Left ventricle myocardium superior (tissue), 1 donor: ENCODE results near the gene TMEM164. TPM values are rescaled to one million over a fixed set of nuclear protein-coding genes. Genes with fewer than 3 reads are reported as not detected.
"Not testable (repeated sequence)": the region's sequence is repeated elsewhere in the genome, so short reads cannot be mapped to it uniquely, and the experiment has no call there.

Experiments
- ATAC-seq: fragments of 200-7000 bp; cut with Tn5 transposase; one replicate; pipeline ENCODE4 v1.9.1; 2020; ENCODE audit warnings: mild to moderate bottlenecking, moderate library complexity
- DNase-seq: peaks from one replicate; pipeline ENCODE4 v3.0.0-alpha.2; 2020
- intact Hi-C: fragments of 100-400 bp; cut with micrococcal nuclease; formaldehyde crosslinking; loops from one replicate; pipeline ENCODE4 v1.11.0; 2022
- total RNA-seq: library from RNA; stranded (reverse); fragmentation: NEBNext Ultra II Directional; extraction: Animal tissue kit (Norgen Biotek cat#: 25700); gene quantifications from one replicate; pipeline ENCODE4 v1.2.1, GENCODE V29; 2021
- donor health status: DM: no; HTN: yes; CAD: no; lungs with severe emphysema.

The TMEM164 gene
- total RNA-seq, 1 donor from 2014 or later = 60.4 TPM

DNA sequence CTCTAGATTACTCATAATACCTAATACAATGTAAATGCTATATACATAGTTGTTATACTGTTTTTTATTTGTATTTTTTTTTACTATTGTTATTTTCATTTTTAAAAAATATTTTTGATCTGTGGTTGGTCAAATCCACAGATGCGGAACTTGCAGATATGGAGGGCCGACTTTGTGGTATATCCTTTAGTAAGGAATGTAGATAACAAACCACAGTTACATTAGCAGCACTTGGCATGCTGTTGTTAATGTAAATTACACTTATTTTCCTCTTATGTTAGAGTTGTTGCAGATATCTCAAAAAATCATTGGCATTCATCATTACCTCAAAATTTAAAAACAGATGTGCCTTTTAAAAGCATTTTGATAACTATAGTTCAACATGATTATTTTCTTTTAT is 151.0 kb downstream of the TMEM164 start:
- ATAC-seq = no peak
- intact Hi-C loops = no loop called here
- no peak for DNase-seq

DNA sequence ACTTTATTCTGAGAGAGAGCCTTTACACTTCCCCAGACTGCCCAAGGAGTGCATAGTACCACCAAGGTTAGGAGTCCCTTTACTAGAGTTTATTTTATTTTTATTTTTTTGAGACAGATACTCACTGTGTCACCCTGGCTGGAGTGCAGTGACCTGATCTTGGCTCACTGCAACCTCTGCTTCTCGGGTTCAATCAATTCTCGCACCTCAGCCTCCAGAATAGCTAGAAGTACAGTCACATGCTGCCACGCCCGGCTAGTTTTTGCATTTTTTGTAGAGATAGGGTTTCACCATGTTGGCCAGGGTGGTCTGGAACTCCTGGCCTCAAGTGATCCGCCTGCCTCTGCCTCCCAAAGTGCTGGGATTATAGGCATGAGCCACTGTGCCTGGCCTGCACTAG is 151.4 kb downstream of the TMEM164 start:
- intact Hi-C loops, ATAC-seq, DNase-seq: not testable (repeated sequence)

DNA sequence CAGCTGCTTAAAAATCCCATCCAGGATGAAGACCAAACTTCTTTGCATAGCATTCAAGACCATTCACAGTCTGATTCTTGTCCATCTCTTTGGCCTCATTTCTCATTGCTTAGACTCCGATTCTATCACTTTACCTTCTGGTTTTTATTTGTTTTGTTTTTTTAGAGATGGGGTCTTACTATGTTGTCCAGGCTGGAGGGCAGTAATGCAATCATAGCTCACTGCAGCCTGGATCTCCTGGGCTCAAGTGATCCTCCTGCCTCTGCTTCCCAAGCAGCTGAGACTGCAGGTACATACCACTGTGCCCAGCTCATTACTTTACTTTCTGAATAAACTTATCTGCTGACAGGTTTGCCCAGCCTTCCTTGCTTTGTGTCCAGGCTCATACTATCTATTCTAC is 152.8 kb downstream of the TMEM164 start:
- DNase-seq (no peak), ATAC-seq (no peak)
- intact Hi-C loops = no loop called here

DNA sequence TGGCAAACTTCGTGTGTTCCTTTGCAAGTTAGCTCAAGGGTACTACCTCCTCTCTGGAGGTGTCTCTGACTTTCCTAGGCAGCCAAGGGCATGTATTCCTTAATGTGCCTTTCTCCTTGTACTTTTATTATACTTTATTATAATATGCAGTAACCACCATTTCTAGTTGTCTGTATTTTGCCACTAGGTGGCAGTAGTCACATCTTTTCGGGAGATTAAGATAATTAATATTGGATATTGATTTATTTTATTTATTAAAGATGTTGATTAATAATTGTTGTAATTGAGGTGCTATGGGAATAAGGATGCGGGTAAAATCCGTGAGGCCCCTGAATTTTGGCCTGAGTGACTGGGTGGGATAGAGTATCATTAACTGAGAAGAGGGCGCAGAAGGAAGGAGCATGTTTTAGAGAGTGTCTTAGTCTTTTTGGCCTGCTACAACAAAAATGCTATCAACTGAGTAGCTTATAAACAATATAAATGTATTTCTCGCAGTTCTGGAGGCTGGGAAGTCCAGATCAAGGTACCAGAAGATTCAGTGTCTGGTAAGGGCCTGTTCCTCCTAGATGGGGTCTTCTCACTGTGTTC is 153.3 kb downstream of the TMEM164 start:
- intact Hi-C loops = no loop called here
- ATAC-seq (no peak), DNase-seq (no peak)

DNA sequence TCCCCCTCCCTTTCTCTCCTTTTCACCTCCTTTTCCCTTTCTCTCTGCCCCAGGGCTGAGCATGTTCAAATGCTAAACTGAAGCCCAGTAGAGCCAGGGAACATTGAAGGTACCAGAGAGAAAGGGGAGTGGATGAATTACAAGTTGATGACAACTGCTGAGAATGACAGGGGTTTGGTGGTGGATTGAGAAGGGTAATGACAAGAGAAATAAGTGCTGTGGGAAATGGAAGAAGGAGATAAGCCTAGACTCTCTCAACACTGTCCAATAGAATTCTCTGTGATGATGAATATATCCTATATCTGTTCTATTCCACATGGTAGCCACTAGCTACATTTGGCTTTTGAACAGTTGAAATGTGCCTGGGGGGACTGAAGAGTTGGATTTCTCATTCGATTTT is 154.5 kb downstream of the TMEM164 start:
- ATAC-seq = no peak
- no peak for DNase-seq
- intact Hi-C loops = no loop called here

DNA sequence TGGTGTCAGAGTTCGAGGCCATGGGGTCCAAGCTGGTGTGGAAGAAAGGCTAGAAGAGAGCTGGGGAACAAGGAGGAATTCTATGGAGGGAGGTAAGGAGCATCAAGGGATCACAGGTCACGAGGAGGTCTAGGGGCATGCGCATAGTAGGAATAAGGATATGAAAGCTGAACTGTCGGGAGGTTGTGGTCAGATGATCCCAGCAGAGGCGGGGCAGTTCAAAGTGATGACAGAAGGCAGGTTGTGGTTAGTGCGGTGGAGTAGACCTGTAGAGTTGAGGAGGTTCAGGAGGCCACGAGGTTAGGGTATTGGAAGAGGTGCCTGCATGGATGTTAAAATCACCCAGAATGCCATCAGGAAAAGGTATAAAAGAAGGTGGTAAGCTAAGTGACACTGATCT is 156.3 kb downstream of the TMEM164 start:
- DNase-seq (no peak), ATAC-seq (no peak)
- intact Hi-C loops = no loop called here

- intact Hi-C loops = loop anchor here (5.0 kb wide), 1 partner anchor 247 kb away; no protein-coding TSS in a partner anchor
- ATAC-seq (peak; percentile 23), DNase-seq (no peak)
Observed at GRCh38 chrX:110159865-110160264, 157.0 kb downstream of the TMEM164 start.

GRCh38 chrX:110161361-110161686 is 158.4 kb downstream of the TMEM164 start:
- DNase-seq (no peak), ATAC-seq (no peak)
- intact Hi-C loops = loop anchor here (5.0 kb wide), 1 partner anchor 246 kb away; no protein-coding TSS in a partner anchor

DNA sequence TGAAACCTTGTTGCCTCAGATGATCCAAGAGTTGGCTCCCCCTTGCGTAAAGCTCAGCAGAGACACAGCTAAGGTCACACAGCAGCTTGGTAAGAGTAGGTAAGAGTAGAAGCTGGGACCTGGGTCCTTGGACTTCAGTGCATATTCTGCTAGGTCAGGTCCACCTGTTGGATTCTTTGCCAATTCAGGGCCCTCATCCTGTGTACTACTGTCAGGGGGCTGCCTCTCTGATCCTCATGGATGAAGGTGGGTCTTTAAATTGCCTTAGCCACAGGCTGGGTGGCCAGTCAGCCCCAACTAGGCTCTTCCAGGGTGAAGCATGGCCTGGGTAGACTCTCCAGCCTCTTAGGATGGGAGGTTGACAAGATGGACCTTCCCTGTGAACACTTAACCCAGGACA is 159.2 kb downstream of the TMEM164 start:
- ATAC-seq (no peak), DNase-seq (no peak)
- intact Hi-C loops = loop anchor here (5.0 kb wide), 1 partner anchor 245 kb away; no protein-coding TSS in a partner anchor

- intact Hi-C loops = loop anchor here (5.0 kb wide), 1 partner anchor 244 kb away; no protein-coding TSS in a partner anchor
- no peak for DNase-seq
- no peak for ATAC-seq
Observed at GRCh38 chrX:110162867-110163266, 160.0 kb downstream of the TMEM164 start.

GRCh38 chrX:110163488-110163887 is 160.6 kb downstream of the TMEM164 start:
- DNase-seq = no peak
- no peak for ATAC-seq
- intact Hi-C loops = loop anchor here (5.0 kb wide), 1 partner anchor 244 kb away; no protein-coding TSS in a partner anchor

GRCh38 chrX:110167952-110168451 is 165.1 kb downstream of the TMEM164 start:
- ATAC-seq (peak; percentile 40), DNase-seq (peak; percentile 32)
- intact Hi-C loops = no loop called here

GRCh38 chrX:110168585-110168984 is 165.7 kb downstream of the TMEM164 start:
- no peak for ATAC-seq
- no peak for DNase-seq
- intact Hi-C loops = no loop called here

DNA sequence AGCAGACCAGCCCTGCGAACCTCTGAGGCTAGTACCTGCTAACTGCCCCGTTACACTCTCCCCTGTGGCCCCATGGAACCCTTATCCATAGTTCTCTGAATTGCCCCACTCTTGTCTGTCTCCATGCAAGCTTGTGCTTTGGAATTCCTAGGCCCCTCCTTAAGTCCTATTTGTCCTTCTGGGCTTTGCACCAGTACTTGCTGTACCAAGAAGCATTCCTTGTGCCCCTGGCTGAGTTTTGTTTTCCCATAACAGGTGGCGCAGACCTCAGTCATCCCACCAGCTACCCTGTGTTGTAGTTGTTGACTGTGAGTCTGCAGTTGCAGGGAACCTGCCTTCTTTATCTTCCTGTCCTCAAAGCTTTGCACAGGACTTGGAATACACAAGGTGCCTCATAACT is 167.1 kb downstream of the TMEM164 start:
- intact Hi-C loops = no loop called here
- ATAC-seq = no peak

DNA sequence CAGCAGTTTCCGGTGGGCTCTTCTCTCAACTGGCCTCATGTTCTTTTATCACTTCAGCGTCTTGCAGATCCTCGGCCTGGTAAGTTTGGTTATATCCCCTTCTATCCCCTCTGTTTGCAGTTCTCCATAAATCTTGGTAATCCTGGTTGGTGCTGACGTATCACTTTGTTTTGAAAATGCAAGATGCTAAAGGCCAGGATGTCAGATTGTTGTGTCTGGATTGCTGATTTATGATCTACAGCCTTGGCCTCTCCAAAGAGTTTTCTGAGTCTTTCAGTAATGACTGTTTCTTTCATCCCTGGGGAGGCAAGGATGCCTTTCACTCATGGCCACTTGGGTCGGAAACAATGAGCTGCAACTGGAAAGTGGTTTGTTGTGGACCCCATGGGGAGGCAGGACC is 168.5 kb downstream of the TMEM164 start:
- intact Hi-C loops = no loop called here
- ATAC-seq (no peak), DNase-seq (no peak)

More for the DNA sequence above, 167.1 kb downstream of the TMEM164 start:
- no peak for DNase-seq

GRCh38 chrX:110172215-110172614 is 169.3 kb downstream of the TMEM164 start:
- no peak for ATAC-seq
- DNase-seq = no peak
- intact Hi-C loops = no loop called here

DNA sequence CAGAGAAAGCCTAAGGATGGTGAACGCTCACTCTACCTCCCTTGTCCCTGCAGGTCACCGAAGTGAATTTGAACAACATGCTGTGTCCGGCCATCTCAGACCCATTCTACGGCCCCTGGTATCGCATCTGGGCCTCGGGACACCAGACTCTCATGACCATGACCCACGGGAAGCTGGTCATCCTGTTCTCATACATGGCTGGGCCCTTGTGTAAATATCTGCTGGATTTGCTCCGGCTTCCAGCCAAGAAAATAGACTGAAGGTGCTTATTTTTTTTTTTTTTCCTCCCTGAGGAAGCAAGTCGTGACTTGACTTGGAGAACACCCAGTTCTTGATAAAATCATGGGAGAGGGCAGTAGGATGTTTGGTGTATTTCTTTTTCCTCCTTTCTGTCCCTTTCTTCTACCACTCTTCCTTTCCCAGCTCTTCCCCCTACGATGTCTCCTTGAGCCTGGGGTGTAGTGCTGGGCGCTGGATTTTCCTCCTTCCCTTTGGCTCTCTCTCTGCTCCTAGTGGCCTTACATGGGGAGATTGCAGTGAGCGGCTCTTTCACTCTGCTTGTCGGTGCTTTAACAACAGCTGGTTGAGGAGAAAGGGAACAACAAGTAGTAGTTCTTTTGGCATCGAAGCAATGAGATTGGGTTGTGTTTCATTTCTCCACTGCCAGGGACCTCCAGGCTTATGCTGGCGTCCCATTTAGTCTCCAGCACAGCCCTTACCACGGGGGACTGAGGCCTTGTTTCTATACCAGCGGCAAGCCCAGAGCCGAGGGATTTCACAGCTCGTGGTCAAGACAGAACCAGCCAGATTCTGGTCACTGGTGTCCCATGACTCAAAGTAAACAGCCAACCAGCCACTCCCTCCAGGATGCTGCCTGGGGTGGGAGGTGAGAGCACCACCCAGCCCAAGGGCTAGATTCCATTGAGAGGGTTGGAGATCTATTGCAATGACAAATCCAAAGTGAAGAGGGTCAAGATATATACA is 170.6 kb downstream of the TMEM164 start:
- ATAC-seq (peak; percentile 62), DNase-seq (no peak)
- intact Hi-C loops = no loop called here

DNA sequence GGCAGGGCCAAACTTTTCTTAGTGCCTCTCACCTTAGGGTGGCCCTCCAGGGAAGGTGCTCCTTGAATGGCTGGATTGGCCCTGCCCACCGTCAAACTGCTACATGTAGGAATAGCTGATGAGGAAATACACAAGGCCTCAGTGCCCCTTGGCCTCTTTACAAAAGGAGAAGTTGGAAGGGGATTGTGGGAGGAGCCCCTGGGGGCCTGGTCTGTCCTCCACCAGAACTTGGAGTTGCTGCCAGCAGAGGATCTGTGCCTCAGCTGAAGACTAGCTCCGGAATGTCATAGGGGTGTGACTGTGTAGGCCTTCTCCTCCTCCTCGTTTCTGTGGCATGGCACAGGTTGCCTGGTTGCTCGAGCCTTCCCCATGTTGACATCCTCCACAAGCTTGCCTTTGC is 172.2 kb downstream of the TMEM164 start:
- intact Hi-C loops = no loop called here
- DNase-seq = no peak
- ATAC-seq = no peak

DNA sequence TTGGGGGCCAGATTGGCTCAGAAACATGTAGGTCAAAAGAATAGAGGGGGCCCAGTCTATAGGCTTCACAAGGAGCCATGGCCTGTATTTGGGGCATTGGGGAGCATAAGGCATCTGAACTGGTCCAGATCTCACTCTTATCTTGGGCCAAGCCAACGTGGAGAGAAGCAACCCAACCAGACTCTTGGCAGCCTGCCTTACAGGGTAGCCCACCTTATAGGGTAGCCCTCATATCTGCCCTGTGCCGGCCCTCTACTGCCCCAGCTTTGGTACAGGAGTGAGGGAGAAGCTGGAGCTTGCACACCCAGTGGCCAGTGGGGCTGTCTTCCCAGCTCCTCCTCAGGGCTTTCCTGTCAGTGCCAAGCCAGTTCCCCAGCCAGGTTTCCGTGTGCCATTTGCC is 172.8 kb downstream of the TMEM164 start:
- peak; percentile 28 for DNase-seq
- intact Hi-C loops = no loop called here
- ATAC-seq = peak; percentile 30

DNA sequence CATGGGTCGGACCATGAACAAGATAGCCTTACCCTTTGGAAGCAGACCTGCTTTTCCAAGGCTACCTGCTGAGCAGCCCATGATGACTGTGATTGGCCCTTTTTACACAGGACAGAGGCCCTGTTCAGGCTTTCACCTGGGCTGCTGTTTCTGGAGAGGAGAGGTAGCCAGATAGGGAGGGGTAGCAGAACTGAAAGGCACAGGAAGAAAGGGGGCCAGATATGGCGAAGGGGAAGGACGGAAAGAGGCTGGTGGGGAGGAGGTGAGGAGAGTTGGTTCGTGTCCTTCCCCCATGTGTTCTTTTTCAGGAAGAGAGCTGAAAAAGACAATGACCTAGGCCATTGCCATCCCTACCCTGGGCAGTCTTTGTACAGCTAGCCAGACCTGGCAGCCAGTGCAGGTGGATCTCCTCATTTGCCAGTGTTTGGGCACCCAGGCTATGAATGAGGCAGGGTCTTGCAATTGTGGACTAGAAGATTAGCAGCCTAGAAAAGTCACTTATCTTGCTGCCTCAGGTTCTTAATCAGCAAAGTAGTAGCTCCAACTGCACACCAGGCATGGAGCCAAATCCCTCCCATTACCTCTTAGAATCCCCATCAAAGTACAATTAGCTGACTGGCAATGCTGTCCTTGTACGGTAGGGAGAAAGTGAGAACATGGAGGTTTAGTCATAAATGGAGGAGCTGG is 175.4 kb downstream of the TMEM164 start:
- ATAC-seq = no peak
- DNase-seq = no peak
- intact Hi-C loops = no loop called here
